LNCaP clone FGC (cell line): ENCODE data around the gene ZFAND3.

Experiments used
- DNase-seq: peaks from one replicate; pipeline ENCODE4 v3.0.0-alpha.2; 2011; ENCODE audit warnings: low read depth
- H3K4me3 ChIP-seq: 2 replicates; pipeline ENCODE4 v1.5.1; 2011; ENCODE audit warnings: mild to moderate bottlenecking, low read depth, low read length, control low read depth
- CTCF ChIP-seq: IDR thresholded peaks from 2 replicates; pipeline ENCODE4 v1.5.1; 2012; ENCODE audit warnings: mild to moderate bottlenecking; ENCODE audit not compliant: control insufficient read depth, insufficient read depth; ENCODE audit errors: extremely low read depth

ZFAND3 gene

GRCh38 chr6:38148606-38149005, 329.1 kb downstream of the ZFAND3 start:
- no peak overlapping the region for H3K4me3 ChIP-seq
- DNase-seq, result no peak
- TF ChIP-seq CTCF, result no peak

GRCh38 chr6:38149531-38149930, 330.0 kb downstream of the ZFAND3 start:
- DNase-seq, result no peak
- no peak overlapping the region for H3K4me3 ChIP-seq
- no peak for TF ChIP-seq CTCF

DNA sequence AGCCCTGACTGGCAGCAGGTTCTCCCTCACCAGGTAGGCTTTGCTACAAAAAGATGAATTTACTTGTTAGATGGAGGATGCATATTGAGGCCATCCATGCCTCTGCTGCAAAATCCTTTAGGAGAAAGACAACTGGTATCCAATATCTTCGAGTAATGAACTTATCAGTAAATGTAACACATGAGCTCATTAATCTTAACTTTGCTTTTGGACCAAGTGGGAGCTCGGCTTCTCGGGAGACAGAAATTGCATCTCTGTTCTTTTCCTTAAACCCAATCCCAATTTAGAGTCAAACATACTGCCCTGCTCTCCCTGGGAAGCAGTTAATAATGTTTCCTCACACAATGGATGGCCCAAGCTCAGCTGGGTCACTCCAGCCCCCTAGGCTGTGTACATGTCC, 330.5 kb downstream of the ZFAND3 start:
- no peak for TF ChIP-seq CTCF
- H3K4me3 ChIP-seq, result no peak overlapping the region
- DNase-seq, result no peak

DNA sequence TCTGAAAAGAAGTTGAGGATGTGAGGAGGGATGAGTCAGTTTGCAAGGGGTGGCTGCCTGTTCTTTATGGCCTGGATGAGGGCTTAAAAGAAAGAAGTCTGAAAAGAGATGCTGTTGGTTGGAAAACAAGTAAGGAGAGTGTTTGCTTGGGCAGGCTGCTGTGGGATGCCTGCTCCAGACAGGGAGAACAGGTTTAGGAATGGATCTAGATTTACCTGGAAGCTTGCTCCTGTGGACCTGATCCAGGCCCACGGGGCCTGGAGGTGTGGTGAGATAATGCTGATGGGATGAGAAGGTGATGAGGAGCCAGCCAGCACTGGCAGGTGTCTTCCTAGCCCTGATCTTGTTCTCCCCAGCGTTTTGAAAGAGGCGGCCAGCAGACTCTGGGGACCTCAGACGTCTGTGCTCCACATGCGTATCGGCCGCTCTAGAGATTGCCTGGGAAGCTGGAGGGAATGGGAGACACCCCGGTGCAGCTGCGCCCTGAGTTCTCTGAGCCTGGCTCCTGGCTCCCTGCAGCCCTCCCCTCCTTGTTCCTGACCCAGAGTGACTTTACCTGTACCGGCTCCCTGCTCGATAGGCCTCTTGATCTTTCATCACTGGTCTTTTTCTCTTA, 331.3 kb downstream of the ZFAND3 start:
- no peak for TF ChIP-seq CTCF
- H3K4me3 ChIP-seq, result no peak overlapping the region
- DNase-seq, result peak; percentile 81

- no peak for DNase-seq
- no peak overlapping the region for H3K4me3 ChIP-seq
- TF ChIP-seq CTCF, result no peak
These were observed 332.3 kb downstream of the ZFAND3 start for GRCh38 chr6:38151580-38152500.

DNA sequence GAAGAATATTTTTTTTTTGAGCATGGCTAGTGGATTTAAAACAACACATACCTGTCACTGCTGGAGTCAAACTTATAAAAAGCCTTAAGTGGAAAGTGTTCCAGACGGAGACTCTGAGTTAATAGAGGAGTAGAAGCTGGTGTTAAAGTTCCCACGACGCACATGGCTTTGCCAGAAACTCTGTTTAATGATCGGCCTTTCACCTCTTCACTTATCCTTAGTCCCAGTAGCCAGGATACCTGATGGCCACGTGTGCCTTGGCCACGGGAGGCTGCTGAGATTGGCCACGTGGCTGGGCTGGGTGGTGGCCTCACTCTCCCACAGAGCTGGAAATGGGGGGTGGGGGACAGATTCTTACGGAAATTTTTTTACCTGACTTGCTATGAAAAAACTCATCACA, 333.1 kb downstream of the ZFAND3 start:
- DNase-seq, result no peak
- TF ChIP-seq CTCF, result no peak
- H3K4me3 ChIP-seq, result no peak overlapping the region
